ES-I3 (cell line): ENCODE results near the gene CCR7.

Experiments
- H3K36me3 ChIP-seq: 2 replicates; pipeline ENCODE4 v1.6.1; 2013; ENCODE audit warnings: mild to moderate bottlenecking, low read length, control low read depth, moderate library complexity; ENCODE audit not compliant: insufficient read depth
- H3K4me1 ChIP-seq: 2 replicates; pipeline ENCODE4 v1.6.1; 2013; ENCODE audit warnings: mild to moderate bottlenecking, control low read depth, low read length; ENCODE audit not compliant: insufficient read depth
- H3K9ac ChIP-seq: 2 replicates; pipeline ENCODE4 v1.6.1; 2013; ENCODE audit warnings: low read depth, mild to moderate bottlenecking, low read length, moderate library complexity
- H3K9me3 ChIP-seq: 2 replicates; pipeline ENCODE4 v1.6.1; 2013; ENCODE audit warnings: mild to moderate bottlenecking, low read length, moderate library complexity; ENCODE audit not compliant: control insufficient read depth, insufficient read depth

Gene CCR7

DNA sequence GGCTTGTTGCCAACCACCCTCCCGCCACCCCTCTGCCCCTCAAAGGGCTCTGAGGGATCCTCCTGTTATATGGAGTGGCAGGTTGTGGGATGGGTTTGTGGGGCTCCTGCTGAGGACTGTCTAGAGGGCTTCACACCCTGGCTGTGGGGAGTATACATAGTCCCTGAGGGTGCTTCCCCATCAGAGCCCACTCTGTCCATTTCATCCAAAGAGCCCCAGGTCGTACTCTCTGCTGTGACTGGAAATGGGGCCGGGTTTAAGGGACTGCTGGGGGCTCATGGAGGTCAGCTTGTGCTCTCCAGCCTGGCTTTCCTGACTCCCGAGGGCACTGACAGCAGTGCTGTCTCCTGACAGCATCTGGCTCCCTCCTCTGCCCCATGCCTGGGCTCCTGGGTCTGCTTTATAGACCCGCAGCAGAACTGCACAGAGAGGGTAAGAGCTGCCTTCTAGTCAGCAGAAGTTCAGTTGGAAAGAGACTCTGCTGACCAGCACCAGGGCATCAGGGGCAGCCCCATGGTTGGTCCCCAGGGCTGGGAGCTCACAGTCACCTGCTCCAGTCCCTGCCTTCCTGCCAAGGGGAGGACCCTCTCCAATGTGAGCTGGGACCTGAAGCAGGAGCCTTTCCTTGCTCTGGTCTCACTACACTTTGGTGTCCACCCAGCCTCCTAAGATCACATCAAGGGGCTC lies 46.0 kb downstream of the CCR7 start:
- Histone ChIP-seq H3K36me3 (no peaks in the 10 kb centered on the region), H3K4me1 (peaks cover 17% of the 10 kb centered on the region), H3K9ac (no peak overlapping the region), H3K9me3 (no peaks in the 10 kb centered on the region)

DNA sequence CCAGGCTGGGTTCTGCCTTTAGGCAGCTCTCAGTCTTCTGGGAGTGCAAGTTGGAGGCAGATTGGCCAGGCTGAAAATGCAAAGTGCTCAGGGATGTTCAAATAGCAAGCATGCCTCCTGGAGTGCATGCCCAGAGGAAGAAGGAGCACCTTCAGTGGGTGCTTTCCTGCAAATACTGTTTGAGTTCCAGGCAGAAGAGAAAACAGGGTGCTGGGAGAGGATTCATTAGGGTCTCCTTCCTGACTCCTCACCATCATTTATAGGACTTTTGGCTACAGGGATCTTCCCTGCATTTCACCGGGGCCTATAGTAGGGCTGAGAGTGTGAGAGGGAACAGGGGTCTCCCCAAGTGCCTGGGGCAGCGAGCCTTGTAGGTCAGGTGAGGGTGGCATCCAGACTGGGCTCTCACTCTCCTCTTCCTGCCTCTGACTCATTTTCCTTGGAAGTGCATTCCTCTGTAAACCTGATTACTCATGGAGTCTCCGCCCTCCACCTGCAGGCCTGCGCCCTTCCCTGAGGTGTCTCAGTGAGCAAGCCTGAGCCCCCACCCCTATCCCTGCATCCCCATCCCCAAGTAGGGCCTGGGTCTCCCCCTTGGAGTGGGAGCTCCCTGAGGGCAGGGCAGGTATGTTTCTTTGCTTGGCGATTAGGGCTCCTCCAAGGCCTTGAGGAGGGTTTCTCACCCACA lies 46.7 kb downstream of the CCR7 start:
- Histone ChIP-seq H3K9me3 (no peaks in the 10 kb centered on the region), H3K9ac (no peak overlapping the region), H3K4me1 (peaks cover 17% of the 10 kb centered on the region), H3K36me3 (no peaks in the 10 kb centered on the region)

DNA sequence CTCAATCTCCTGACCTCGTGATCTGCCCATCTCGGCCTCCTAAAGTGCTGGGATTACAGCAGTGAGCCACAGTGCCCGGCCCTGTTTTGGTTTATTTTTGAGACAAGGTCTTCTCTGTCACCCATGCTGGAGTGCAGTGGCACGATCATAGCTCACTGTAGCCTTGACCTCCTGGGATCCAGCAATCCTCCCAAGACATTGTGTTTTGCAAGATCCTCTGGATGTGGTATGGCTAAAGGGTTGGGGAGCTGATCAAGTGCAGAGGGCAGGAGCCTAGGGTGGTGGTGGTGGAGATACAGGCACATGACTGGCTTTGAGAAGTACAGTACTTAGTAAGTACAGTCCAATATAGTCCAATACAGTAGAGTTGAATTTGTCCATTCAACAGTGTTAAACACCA lies 47.3 kb downstream of the CCR7 start:
- Histone ChIP-seq H3K9ac (no peak overlapping the region), H3K9me3 (no peaks in the 10 kb centered on the region), H3K36me3 (no peaks in the 10 kb centered on the region), H3K4me1 (peaks cover 17% of the 10 kb centered on the region)

DNA sequence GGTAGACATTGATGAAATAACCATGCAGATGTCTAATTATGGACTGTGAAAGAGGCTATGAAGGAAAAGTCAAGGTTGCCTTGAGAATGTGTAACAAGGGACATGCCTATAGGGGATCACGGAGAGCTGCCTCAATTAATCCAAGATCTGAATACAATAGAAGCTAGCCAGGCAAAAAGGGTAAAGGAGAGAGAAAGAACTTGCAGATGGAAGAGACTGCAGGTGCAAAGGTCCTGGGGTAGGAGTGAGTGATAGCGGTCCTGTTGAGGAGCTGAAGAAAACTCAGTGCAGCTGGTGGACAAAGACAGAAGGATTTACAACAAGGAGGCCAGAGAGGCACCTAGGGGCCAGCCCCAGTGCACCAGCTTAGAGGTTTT lies 48.0 kb downstream of the CCR7 start:
- H3K4me1 ChIP-seq: peaks cover 17% of the 10 kb centered on the region
- H3K9ac ChIP-seq: no peak overlapping the region
- H3K9me3 ChIP-seq: no peaks in the 10 kb centered on the region
- H3K36me3 ChIP-seq: no peaks in the 10 kb centered on the region

DNA sequence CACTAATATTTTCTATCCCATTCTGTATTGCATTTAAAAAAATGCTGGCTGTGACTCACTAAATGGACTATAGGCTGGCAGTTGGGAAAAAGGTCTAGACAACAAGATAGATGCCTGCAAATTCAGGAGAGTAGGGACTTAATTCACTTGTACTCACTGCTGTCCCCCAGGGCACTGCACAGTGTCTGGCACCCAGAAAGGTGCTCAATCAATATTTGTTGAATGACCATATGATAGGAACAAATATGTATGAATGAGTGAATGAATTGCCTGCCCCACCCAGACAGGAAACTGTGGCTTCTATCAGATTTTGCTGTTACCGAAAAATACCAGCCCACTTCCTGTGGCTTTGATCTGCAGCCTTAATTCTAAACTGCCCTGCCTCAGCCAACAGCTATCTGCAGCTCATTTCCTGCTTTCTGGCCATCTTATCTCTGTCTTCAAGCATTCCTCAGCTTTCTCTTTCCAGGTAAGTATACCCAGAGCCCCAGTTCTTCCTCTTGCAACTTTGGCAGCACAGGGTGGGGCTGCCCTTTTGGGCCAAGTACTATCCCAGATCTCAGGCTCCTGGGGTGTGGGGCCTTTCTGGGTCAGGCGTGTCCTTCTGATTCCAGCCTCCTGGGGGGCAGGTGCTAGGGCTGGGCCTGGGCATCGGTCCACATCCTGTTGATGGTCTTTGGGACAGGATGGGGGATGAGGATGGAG lies 48.5 kb downstream of the CCR7 start:
- Histone ChIP-seq H3K9ac (no peak overlapping the region), H3K9me3 (no peaks in the 10 kb centered on the region), H3K4me1 (peaks cover 17% of the 10 kb centered on the region), H3K36me3 (no peaks in the 10 kb centered on the region)

DNA sequence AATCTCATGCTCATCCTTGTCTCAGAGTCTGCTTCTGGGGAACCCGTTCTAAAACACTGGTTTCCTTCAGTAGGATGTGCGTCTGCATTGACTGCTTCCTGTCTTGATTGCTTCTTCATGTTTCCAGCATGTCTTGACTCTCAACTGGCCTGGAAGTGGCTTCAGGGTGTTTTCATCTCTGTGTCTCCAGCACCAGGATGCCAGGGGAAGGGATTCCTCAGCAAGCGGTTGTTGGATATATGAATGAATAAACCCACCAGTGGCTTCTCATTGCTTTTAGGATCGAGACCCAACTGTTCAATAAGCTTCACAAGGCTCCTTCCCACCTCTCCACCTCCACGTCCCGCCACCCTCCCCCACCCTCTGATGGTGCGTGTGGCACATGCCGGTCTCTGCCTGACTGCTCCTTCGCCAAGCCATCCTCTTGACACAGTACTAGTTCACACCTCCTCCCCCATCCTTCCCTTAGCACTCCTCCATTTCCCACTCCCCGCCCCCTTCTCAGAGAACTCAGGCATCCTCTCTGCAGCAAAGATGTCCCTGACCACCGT lies 49.7 kb downstream of the CCR7 start:
- H3K4me1 ChIP-seq: peaks cover 14% of the 10 kb centered on the region
- H3K9me3 ChIP-seq: no peaks in the 10 kb centered on the region
- no peaks in the 10 kb centered on the region for H3K36me3 ChIP-seq
- no peak overlapping the region for H3K9ac ChIP-seq

DNA sequence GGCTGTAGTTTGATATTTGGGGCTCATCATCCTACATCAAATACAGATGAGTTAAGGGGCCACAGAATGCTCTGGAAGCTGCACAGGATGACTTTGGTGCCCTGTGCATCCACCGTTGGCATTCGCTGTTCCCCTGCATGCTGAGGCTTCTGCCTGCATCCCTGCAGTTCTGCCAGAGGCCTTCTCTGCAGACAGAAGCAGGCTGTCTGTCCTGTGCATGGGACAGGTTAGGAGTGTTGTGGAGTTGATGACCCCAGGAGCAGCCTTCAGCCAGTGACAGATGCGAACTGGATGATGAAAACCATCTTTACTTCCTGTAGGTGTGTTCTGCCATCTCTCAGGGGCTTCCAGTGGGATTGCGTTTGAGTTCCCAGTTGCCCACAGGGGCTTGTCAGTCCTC lies 50.3 kb downstream of the CCR7 start:
- Histone ChIP-seq H3K9ac (no peak overlapping the region), H3K9me3 (no peaks in the 10 kb centered on the region), H3K36me3 (no peaks in the 10 kb centered on the region), H3K4me1 (peaks cover 18% of the 10 kb centered on the region)

DNA sequence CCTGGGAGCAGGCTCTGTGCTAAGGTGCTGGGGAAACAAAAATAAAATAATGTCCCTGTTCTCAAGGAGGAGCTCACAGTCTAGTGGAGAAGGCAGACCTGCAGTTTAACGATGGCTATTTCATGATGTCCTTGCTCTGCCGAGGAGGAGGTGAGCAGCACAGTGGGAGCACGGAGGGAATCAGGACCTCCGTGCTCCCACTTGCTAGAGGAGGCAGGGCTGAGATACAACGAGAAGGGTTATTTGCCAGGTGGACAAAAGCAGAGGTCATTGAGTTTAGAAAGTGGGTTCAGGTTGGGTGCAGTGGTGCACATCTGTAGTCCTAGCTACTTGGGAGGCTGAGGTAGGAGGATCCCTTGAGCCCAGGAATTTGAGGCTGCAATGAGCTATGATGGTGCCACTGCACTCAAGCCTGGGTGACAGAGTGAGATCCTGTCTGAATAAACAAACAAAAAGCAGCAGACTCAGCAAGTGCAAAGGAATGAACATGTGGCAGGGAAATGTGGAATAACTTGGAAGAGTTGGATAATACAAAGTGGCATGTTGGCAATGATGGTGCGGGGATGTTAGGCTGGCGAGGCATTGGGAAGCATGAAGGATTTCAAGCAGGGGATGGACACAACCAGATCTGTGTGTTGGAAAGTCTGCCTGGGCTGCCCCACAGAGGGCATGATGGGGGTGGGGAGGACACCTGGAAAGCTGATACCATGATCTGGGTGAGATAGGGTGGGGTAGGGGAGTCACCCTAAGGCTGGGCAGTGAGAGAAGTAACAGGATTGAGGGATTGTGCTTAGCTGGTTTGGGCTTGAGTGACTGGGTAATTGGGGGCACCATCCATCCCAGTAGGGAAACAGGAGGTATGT lies 51.0 kb downstream of the CCR7 start:
- H3K4me1 ChIP-seq: peaks cover 23% of the 10 kb centered on the region
- no peaks in the 10 kb centered on the region for H3K36me3 ChIP-seq
- H3K9me3 ChIP-seq: no peaks in the 10 kb centered on the region
- H3K9ac ChIP-seq: no peak overlapping the region

DNA sequence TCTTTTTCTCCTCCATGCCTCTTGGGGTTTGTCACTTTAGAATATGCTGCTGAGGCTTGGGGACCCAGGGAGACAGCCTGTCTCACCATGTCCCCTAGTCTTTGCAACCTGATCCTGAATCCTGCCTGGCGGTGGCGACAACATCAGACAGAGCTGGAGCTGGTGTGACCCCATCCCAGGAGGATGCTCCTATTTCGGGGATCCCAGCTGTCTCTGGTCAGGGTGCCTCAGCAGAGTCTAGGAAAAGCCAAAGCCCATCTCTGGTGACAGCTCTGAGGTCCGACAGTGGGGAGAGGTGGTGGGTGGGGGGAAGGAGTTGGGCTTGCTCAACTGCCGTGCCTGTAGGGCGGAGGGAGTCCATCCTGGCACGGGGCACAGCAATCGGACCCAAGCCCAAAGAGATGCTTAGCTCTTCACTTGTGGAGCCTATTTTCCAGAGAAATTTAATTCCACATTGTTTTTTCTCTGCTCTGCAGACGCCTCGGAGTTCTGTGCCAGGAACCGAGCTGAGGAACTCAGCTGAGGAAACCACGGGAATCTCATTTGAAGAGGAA lies 53.5 kb downstream of the CCR7 start:
- H3K36me3 ChIP-seq: no peaks in the 10 kb centered on the region
- H3K9ac ChIP-seq: no peak overlapping the region
- no peaks in the 10 kb centered on the region for H3K9me3 ChIP-seq
- peaks cover 13% of the 10 kb centered on the region; the same call in 1 of the 2 replicates for H3K4me1 ChIP-seq

DNA sequence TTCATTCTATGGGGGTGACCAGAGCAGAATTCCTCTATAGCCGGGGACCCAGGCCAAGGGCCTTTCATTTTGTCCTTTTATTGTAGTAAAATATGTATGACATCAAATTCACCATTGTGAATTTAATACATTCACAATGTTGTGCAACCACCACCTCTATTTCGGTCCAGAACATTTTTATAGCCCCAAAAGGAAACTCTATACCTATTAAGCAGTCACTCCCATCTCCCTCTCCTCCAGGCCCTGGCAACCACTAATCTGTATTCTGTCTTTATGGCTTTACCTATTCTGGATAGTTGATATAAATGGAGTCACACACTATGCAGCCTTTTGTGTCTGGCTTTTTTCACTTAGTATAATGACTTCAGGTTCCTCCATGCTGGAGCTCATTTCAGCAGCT lies 54.1 kb downstream of the CCR7 start:
- Histone ChIP-seq H3K4me1 (peaks cover 10% of the 10 kb centered on the region; the same call in 1 of the 2 replicates), H3K9me3 (no peaks in the 10 kb centered on the region), H3K9ac (no peak overlapping the region), H3K36me3 (no peaks in the 10 kb centered on the region)

DNA sequence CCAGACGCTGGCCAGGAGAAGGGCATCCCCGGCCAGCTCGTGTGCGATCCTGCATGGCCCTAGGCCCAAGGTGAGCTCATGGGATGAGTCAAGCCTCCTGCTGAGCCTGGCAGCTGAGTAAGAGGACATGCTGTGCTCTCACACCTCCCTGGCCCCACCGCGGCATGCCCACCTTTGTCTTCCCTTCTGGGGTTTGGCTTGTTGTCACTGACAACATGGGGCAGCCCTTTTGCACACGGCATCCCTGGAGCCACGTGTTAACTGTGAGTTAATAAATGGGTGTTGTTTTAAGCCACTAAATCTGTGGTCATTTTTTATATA lies 55.0 kb downstream of the CCR7 start:
- Histone ChIP-seq H3K4me1 (peaks cover 10% of the 10 kb centered on the region; the same call in 1 of the 2 replicates), H3K36me3 (no peaks in the 10 kb centered on the region), H3K9me3 (no peaks in the 10 kb centered on the region), H3K9ac (no peak overlapping the region)

DNA sequence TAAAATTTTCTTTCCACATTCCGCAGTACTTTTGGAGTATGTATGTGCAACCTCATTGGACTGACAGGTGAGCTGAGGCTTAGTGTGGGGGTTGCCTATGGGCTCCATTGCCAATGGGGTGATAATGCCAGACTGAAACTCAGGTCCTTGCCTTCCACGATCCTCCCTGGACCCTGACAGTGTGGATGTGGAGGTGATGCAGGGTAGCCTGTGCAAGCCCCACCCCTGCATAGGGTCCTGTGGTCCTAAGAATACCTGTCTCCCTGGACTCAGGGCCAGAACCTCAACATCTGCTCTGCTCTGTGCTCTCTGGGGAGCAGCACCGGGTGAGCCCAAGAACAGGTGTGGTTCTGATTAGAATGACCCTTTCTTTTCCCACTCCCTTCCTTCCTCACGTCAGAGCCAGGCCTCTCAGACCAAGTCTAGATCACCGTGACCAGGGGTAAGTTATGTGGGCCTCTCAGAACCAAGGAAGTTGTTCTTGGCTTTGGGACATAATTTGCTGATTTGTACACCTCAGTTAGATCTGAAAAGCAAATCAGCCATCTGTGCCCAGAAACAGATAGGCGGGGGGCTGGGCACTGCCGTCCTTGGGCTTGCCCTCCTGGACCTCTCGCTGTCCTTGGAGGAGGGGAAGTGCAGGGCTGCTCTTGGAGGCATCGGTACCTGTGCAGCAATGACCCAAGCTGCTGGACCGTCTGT lies 55.5 kb downstream of the CCR7 start:
- H3K36me3 ChIP-seq: no peaks in the 10 kb centered on the region
- no peaks in the 10 kb centered on the region; the same call in 1 of the 2 replicates for H3K9me3 ChIP-seq
- peaks cover 10% of the 10 kb centered on the region; the same call in 1 of the 2 replicates for H3K4me1 ChIP-seq
- H3K9ac ChIP-seq: no peak overlapping the region

DNA sequence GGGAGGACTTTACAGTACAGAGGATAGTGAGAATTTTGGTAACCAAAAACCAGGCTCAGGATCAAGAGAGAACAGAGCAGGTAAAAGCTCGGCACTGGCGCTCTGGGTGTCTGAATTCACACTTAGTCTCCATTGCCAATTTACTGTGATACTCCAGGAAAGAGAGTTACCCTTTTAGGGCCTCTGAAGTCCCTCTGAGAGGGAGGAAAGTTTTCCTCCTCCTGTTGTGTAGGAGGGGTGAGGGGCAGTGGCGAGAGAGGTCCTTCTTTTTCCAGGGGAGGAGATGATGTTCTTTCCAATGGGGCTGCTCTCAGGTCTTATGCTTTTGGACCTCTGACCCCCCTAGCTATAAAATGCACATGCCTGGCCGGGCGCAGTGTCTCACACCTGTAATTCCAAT lies 58.5 kb downstream of the CCR7 start:
- no peaks in the 10 kb centered on the region; the same call in 1 of the 2 replicates for H3K9me3 ChIP-seq
- H3K4me1 ChIP-seq: peaks cover 10% of the 10 kb centered on the region; the same call in 1 of the 2 replicates
- no peak overlapping the region for H3K9ac ChIP-seq
- H3K36me3 ChIP-seq: no peaks in the 10 kb centered on the region
